Progenitor cell of endocrine pancreas (in vitro differentiated cells): ENCODE results near the gene GNB1L. TPM values are rescaled to one million over a fixed set of nuclear protein-coding genes. Genes with fewer than 3 reads are reported as not detected.

ENCODE experiments used
- DNase-seq: peaks from one replicate; pipeline ENCODE4 v3.0.0; 2021; ENCODE audit warnings: low spot score; ENCODE audit not compliant: unreplicated experiment
- H3K27ac Mint-ChIP-seq: 2 replicates; pipeline ENCODE4 v1.8.0; 2021; ENCODE audit warnings: mild to moderate bottlenecking, moderate library complexity, mixed read lengths
- H3K27me3 Mint-ChIP-seq: 2 replicates; pipeline ENCODE4 v1.8.0; 2021; ENCODE audit warnings: mixed read lengths
- H3K36me3 Mint-ChIP-seq: 2 replicates; pipeline ENCODE4 v1.8.0; 2022; ENCODE audit warnings: mixed read lengths; ENCODE audit not compliant: insufficient read depth
- H3K4me1 Mint-ChIP-seq: 2 replicates; pipeline ENCODE4 v1.8.0; 2021; ENCODE audit warnings: low read depth, mixed read lengths
- H3K4me3 Mint-ChIP-seq: 2 replicates; pipeline ENCODE4 v1.8.0; 2021; ENCODE audit warnings: low read depth, mild to moderate bottlenecking, moderate library complexity, mixed read lengths
- H3K9me3 Mint-ChIP-seq: 2 replicates; pipeline ENCODE4 v1.8.0; 2021; ENCODE audit warnings: low read depth, mixed read lengths
- CTCF ChIP-seq: fragments of 200-600 bp; sonication (generic); IDR thresholded peaks from one replicate; pipeline ENCODE4 v1.5.0; 2021; ENCODE audit warnings: antibody characterized with exemption, mild to moderate bottlenecking; ENCODE audit not compliant: unreplicated experiment
- total RNA-seq: library from RNA; stranded (reverse); gene quantifications from 2 replicates; pipeline ENCODE4 v1.2.1, GENCODE V29; 2021

GNB1L gene
- total RNA-seq, 1 donor from 2014 or later = 9.9 TPM

- no peak for TF ChIP-seq CTCF
- Mint-ChIP-seq H3K4me3 (no peak overlapping the region), H3K36me3 (peaks cover 3% of the 10 kb centered on the region), H3K9me3 (no peaks in the 10 kb centered on the region), H3K4me1 (no peaks in the 10 kb centered on the region), H3K27ac (no peak overlapping the region), H3K27me3 (no peaks in the 10 kb centered on the region)
- no peak for DNase-seq
These were observed 38.1 kb downstream of the GNB1L start for GRCh38 chr22:19816372-19817119.

GRCh38 chr22:19815823-19816290 lies 38.8 kb downstream of the GNB1L start:
- Mint-ChIP-seq H3K4me3 (no peak overlapping the region), H3K9me3 (no peaks in the 10 kb centered on the region), H3K4me1 (no peaks in the 10 kb centered on the region), H3K36me3 (peaks cover 3% of the 10 kb centered on the region), H3K27ac (no peak overlapping the region), H3K27me3 (no peaks in the 10 kb centered on the region)
- TF ChIP-seq CTCF = no peak
- DNase-seq = no peak

- no peak for DNase-seq
- no peak for TF ChIP-seq CTCF
- H3K4me3 Mint-ChIP-seq = no peak overlapping the region
- no peaks in the 10 kb centered on the region for H3K9me3 Mint-ChIP-seq
- no peak overlapping the region for H3K27ac Mint-ChIP-seq
- H3K4me1 Mint-ChIP-seq = no peaks in the 10 kb centered on the region
- peaks cover 3% of the 10 kb centered on the region for H3K36me3 Mint-ChIP-seq
- no peaks in the 10 kb centered on the region for H3K27me3 Mint-ChIP-seq
These were observed 39.4 kb downstream of the GNB1L start for GRCh38 chr22:19815093-19815822.

- Mint-ChIP-seq H3K27me3 (no peaks in the 10 kb centered on the region), H3K4me3 (no peak overlapping the region), H3K27ac (no peak overlapping the region), H3K36me3 (peaks cover 3% of the 10 kb centered on the region), H3K4me1 (no peaks in the 10 kb centered on the region), H3K9me3 (no peaks in the 10 kb centered on the region)
- no peak for TF ChIP-seq CTCF
- no peak for DNase-seq
These were observed 40.2 kb downstream of the GNB1L start for GRCh38 chr22:19814428-19814827.

- H3K27me3 Mint-ChIP-seq = no peaks in the 10 kb centered on the region
- DNase-seq = no peak
These were observed 41.8 kb downstream of the GNB1L start for GRCh38 chr22:19812910-19813309.

More at GRCh38 chr22:19812910-19813309, 41.8 kb downstream of the GNB1L start:
- Mint-ChIP-seq H3K27ac (no peak overlapping the region), H3K4me1 (no peaks in the 10 kb centered on the region), H3K4me3 (no peak overlapping the region), H3K9me3 (no peaks in the 10 kb centered on the region), H3K36me3 (peaks cover 3% of the 10 kb centered on the region)
- no peak for TF ChIP-seq CTCF
